ENCODE results near the gene CR2.
"Not testable (repeated sequence)": the region's sequence is repeated elsewhere in the genome, so short reads cannot be mapped to it uniquely, and the experiment has no call there.

Gene CR2

GRCh38 chr1:207516729-207517128, 62.6 kb downstream of the CR2 start:
- no peak for DNase-seq

GRCh38 chr1:207518608-207519236, 64.6 kb downstream of the CR2 start:
- DNase-seq: no peak

GRCh38 chr1:207519505-207520399, 65.6 kb downstream of the CR2 start:
- no peak for DNase-seq

- not testable (repeated sequence) for DNase-seq
These were observed 66.5 kb downstream of the CR2 start for GRCh38 chr1:207520400-207521345.

- DNase-seq: not testable (repeated sequence)
These were observed 71.1 kb downstream of the CR2 start for GRCh38 chr1:207525239-207525638.

- DNase-seq: not testable (repeated sequence)
These were observed 74.3 kb downstream of the CR2 start for GRCh38 chr1:207528401-207528800.

GRCh38 chr1:207536263-207536662, 82.1 kb downstream of the CR2 start:
- not testable (repeated sequence) for DNase-seq
